Measurements from ENCODE around the gene TSPYL2. TPM values are rescaled to one million over a fixed set of nuclear protein-coding genes. Genes with fewer than 3 reads are reported as not detected.

Gene TSPYL2
- total and polyA plus RNA-seq, 2 of the 8 experiments (the other 6 are each of a cell fraction or from before 2014, with no cell fraction given) = 13.4 to 13.7 TPM

DNA sequence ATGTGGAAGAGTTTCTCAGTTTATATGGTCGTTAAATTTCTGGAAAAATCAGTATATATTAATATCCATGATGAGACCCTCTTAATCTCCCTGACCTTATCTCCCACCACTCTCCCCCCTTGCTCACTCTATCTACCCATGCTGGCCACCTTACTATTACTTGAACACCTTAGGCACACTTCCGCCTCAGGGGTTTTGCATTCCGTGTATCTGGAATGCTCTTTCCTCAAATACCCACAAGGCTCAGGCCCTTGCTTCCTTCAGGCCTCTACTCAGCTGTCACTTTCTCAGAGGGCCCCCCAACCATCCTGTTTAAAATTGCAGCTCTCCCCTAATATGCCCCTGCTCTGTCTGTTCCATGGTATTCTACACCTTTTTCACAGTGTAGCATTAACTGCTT is 13.6 kb downstream of the TSPYL2 start:
- DNase-seq (ENCODE audit: low read depth in 1 of 2, low spot score in 2 of 2) = no peak
- no peak overlapping the region for H3K9ac ChIP-seq (replicated peaks in 1 of 4; ENCODE audit: extremely low read depth in 1 of 4, low read depth in 3 of 4, low read length in 3 of 4)
- H3K79me1 ChIP-seq (ENCODE audit: low read depth, low read length) = no peaks in the 10 kb centered on the region
- H4K5ac ChIP-seq (ENCODE audit: insufficient read length, low read depth, low read length) = no peak overlapping the region
- H3K23ac ChIP-seq (ENCODE audit: insufficient read length) = no peak overlapping the region
- H3K27me3 ChIP-seq (replicated peaks in 1 of 4; ENCODE audit: control insufficient read depth in 3 of 4, extremely low read depth in 1 of 4, insufficient read depth in 3 of 4, low read length in 3 of 4) = no peaks in the 10 kb centered on the region
- no peak overlapping the region for H3K56ac ChIP-seq (replicated peaks; ENCODE audit: insufficient read length, low read depth, low read length)
- no peak overlapping the region for H4K8ac ChIP-seq (ENCODE audit: extremely low read depth, insufficient read depth, low read length)
- no peak overlapping the region for H2BK12ac ChIP-seq (ENCODE audit: low read depth, low read length)
- 0 out of 2 replicates have a peak, but pooled peaks cover 1% of the 10 kb centered on the region for H3K23me2 ChIP-seq (ENCODE audit: low read depth, low read length)
- no peak overlapping the region for H2AK5ac ChIP-seq (ENCODE audit: low read depth, low read length)
- no peak overlapping the region for H2BK20ac ChIP-seq (ENCODE audit: low read length)
- H3K14ac ChIP-seq (ENCODE audit: insufficient read length) = no peak overlapping the region
- no peaks in the 10 kb centered on the region for H4K20me1 ChIP-seq (replicated peaks in 1 of 2; ENCODE audit: control insufficient read depth in 1 of 2, insufficient read depth in 2 of 2, low read length in 2 of 2)
- H2BK120ac ChIP-seq (replicated peaks; ENCODE audit: low read depth, low read length) = no peak overlapping the region
- no peak overlapping the region for H2BK5ac ChIP-seq (ENCODE audit: low read depth, low read length)
- no peak overlapping the region for H2BK15ac ChIP-seq (ENCODE audit: low read length)
- WGBS, 2 experiments (ENCODE audit: extremely low coverage in 1 of 2, insufficient coverage in 1 of 2, insufficient read length in 1 of 2, insufficient replicate concordance in 2 of 2, low coverage in 1 of 2, low lambda C conversion rate in 2 of 2, missing lambda C conversion rate in 1 of 2) = 96% methylated on average over 3 of the region's 3 CpGs; no CpG with 5 or more reads in 1 of the 2 experiments
- no peak overlapping the region for H2AFZ ChIP-seq (ENCODE audit: low read length)
- no peak overlapping the region for H4K91ac ChIP-seq (replicated peaks; ENCODE audit: insufficient read length, low read length)
- H3K4me2 ChIP-seq (ENCODE audit: insufficient read depth in 1 of 2, low read depth in 2 of 2, low read length in 2 of 2) = no peak overlapping the region
- no peak overlapping the region for H3K18ac ChIP-seq (ENCODE audit: extremely low read depth, low read length)
- H3K36me3 ChIP-seq (ENCODE audit: control insufficient read depth in 2 of 4, insufficient read depth in 4 of 4, low read length in 3 of 4) = peaks cover 0 to 4% (median 0%) of the 10 kb centered on the region in 4 experiments; a peak in 1 of 8 replicates
- H3K4me1 ChIP-seq (replicated peaks in 1 of 4; ENCODE audit: control insufficient read depth in 3 of 4, insufficient read depth in 4 of 4, low read length in 3 of 4) = no peaks in the 10 kb centered on the region
- FAIRE-seq = no peak
- H3K4me3 ChIP-seq (ENCODE audit: extremely low read depth in 1 of 4, insufficient read depth in 2 of 4, low read depth in 3 of 4, low read length in 4 of 4) = no peak overlapping the region
- H3K27ac ChIP-seq (ENCODE audit: low read depth, low read length) = no peak overlapping the region
- H3K4ac ChIP-seq (replicated peaks; ENCODE audit: insufficient read length, low read depth, low read length) = no peak overlapping the region
- POLR2A ChIA-PET (ENCODE audit: partially characterized antibody) = no interaction called here
- no peaks in the 10 kb centered on the region for H3K9me3 ChIP-seq (ENCODE audit: insufficient read depth in 2 of 2, low read depth in 1 of 2, low read length in 1 of 2)
- CTCF ChIA-PET (ENCODE audit: partially characterized antibody) = interaction anchor here (1.5 kb wide), 1 partner anchor 24 kb away, joined by 3 read pairs; no protein-coding TSS in a partner anchor
- H3K79me2 ChIP-seq (ENCODE audit: control insufficient read depth in 1 of 2, insufficient read depth in 2 of 2, low read length in 2 of 2) = peaks cover 0 to 6% of the 10 kb centered on the region in 2 experiments; a peak in 2 of 4 replicates
- no peak for TF ChIP-seq HDAC6 (IDR thresholded peaks at IDR 0.05; ENCODE audit: low read depth, low read length)
- no peak for TF ChIP-seq TEAD4 (IDR thresholded peaks at IDR 0.05; ENCODE audit: low read depth, low read length)
- no peak for TF ChIP-seq NANOG (IDR thresholded peaks at IDR 0.05; ENCODE audit: insufficient read depth, low read depth, low read length, poor library complexity, severe bottlenecking)
- no peak for TF ChIP-seq SIRT6 (IDR thresholded peaks at IDR 0.05; ENCODE audit: low read length)
- TF ChIP-seq, protein P1, sequence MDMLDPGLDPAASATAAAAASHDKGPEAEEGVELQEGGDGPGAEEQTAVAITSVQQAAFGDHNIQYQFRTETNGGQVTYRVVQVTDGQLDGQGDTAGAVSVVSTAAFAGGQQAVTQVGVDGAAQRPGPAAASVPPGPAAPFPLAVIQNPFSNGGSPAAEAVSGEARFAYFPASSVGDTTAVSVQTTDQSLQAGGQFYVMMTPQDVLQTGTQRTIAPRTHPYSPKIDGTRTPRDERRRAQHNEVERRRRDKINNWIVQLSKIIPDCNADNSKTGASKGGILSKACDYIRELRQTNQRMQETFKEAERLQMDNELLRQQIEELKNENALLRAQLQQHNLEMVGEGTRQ (IDR thresholded peaks at IDR 0.05; ENCODE audit: low read length) = no peak
- TF ChIP-seq SP1 (IDR thresholded peaks at IDR 0.05; ENCODE audit: low read depth, low read length) = no peak
- no peak for TF ChIP-seq GTF2F1 (IDR thresholded peaks at IDR 0.05; ENCODE audit: borderline replicate concordance, low read depth, low read length)
- no peak for TF ChIP-seq ZNF274 (IDR thresholded peaks at IDR 0.05; ENCODE audit: borderline replicate concordance, extremely low read depth, low read length)
- no peak for TF ChIP-seq TAF1 (IDR thresholded peaks at IDR 0.05; ENCODE audit: low read depth, low read length)
- TF ChIP-seq KDM5A (IDR thresholded peaks at IDR 0.05; ENCODE audit: low read length) = no peak
- no peak for TF ChIP-seq EZH2 (IDR thresholded peaks at IDR 0.05; ENCODE audit: low read depth, low read length, severe bottlenecking)
- no peak for TF ChIP-seq JUN (IDR thresholded peaks at IDR 0.05; ENCODE audit: low read depth, low read length)
- TF ChIP-seq EP300 (IDR thresholded peaks at IDR 0.05; ENCODE audit: borderline replicate concordance in 1 of 2, low read depth in 2 of 2, low read length in 2 of 2) = no peak
- TF ChIP-seq TBP (IDR thresholded peaks at IDR 0.05; ENCODE audit: low read depth, low read length) = no peak
